NCI-H226 (cell line): Measurements from ENCODE around the gene MELTF.
"Not testable (repeated sequence)": the region's sequence is repeated elsewhere in the genome, so short reads cannot be mapped to it uniquely, and the experiment has no call there.

ENCODE experiments used
- DNase-seq: peaks from one replicate; pipeline ENCODE4 v3.0.0-alpha.2; 2015

MELTF gene

GRCh38 chr3:197029511-197030167 is at the start of gene MELTF:
Gene MELTF, minus strand, starts transcription at chr3:197029817. Its CDS starts 115 bp downstream, at chr3:197029702.
- DNase-seq, result peak; percentile 84

DNA sequence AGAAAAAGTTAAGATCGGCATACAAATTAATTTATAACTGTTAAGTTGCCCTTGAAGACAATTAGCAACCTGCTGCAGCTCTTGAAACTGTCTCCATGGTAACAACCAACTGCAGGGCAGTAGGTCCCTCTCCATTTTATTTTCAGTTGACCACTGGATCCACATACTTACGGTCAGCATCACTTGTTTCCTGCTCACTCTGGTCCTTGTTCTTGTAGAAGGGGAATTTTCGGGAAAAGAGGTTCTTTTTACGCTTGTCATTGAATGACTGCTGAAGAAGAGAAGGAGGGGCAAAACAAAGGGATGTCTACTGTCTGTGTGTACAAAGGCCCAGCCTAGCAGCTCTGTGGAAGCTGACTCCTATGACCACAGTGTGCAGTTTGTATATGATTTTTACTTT is 46.8 kb upstream of the MELTF start:
- no peak for DNase-seq

DNA sequence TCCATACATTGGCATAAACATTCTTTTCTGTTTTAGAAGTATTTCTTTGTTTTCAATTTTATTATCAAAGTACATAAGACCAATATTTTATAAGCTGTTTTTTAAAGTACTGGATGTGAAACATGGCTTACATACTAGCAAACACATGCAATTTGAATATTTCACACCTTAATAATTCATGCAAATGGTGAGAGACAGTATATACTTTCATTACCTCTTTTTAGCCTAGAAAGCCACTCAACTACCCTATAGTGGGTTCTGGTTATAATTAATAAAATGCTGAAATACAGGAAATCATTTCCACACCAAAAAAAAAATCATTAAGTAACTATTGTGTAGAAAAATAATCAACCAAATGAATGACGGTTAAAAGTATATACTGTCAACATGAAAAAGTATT is 38.5 kb upstream of the MELTF start:
- DNase-seq, result no peak

DNA sequence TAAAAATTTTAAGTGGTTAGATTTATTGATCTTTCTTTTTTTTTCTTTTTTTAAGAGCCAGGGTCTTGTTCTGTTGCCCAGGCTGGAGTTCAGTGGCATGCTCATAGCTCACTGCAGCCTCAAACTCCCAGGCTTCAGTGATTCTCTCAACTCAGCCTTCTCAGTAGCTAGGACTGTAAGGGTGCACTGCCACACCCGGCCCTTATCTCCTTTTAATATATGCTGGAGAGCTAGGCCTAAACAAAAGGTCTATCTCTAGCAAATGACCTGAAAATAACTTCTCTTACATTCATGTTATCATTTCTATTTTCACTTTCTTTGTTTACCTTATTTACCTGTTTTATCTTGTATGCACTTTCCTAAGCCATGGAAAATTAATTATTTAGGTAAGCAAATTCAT is 35.2 kb upstream of the MELTF start:
- no peak for DNase-seq

GRCh38 chr3:197062446-197062845 is 32.8 kb upstream of the MELTF start:
- no peak for DNase-seq

DNA sequence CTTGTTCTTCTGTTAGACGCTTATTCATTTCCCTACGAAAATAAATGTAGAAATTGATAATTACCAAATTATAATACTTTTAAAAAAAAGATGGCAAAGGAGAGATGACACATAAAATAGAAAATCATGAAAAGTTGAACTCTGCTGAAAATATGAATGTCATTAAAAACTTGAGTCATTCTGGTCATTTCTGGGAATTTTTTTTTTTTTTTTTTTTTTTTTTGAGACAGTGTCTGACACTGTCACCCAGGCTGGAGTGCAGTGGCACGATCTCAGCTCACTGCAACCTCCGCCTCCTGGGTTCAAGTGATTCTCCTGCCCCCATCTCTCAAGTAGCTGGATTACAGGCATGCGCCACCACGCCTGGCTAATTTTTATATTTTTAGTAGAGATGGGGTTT is 22.0 kb upstream of the MELTF start:
- DNase-seq, result not testable (repeated sequence)

GRCh38 chr3:197050511-197050910 is 20.9 kb upstream of the MELTF start:
- DNase-seq, result no peak

DNA sequence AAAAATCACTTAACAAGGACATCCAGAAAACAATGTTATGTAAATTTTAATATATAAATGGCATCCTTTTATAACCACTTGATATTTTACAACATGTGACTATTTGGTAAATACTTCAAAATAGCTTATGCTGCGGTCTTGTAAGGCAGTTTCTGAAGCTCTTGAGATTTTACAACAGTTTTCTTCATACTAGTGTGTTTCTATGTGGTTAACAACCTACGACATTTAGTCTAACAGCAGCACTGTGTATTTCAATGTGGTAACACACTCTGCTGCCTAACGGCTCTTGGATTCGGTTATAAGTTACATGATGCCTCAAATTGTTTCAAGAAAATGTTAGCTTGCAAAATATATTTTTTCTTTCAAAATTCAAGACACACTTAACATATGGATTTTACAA is 12.9 kb upstream of the MELTF start:
- DNase-seq, result no peak

DNA sequence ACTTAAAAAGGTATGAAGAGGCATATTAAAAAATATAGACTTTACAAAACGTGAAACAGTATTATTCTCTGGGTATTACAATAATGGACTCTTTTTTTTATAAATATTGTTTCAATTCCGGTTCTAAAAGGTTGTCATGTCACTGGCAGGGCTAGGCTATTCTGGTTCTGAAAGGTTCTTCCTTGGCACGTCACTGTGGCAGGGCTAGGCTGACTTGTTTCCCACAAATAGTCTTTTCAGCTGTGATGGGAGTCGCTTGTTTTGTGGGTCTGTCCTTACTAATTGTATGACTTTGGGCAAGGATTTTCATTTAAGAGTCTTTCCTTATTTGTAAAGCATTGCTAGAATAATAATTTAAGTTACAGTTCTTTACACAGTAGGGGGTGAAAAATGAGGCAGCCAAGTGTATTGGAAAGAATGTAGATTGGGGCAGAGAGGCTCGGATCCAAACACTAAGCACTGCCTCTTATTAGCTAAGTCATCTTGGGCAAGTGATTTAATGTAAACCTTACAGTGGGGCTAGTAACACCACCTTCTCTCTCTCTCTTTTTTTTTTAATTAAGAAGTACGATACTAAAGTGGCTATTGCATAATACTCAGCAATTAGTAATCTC is 12.4 kb upstream of the MELTF start:
- no peak for DNase-seq

GRCh38 chr3:197040658-197041057 is 11.0 kb upstream of the MELTF start:
- no peak for DNase-seq

DNA sequence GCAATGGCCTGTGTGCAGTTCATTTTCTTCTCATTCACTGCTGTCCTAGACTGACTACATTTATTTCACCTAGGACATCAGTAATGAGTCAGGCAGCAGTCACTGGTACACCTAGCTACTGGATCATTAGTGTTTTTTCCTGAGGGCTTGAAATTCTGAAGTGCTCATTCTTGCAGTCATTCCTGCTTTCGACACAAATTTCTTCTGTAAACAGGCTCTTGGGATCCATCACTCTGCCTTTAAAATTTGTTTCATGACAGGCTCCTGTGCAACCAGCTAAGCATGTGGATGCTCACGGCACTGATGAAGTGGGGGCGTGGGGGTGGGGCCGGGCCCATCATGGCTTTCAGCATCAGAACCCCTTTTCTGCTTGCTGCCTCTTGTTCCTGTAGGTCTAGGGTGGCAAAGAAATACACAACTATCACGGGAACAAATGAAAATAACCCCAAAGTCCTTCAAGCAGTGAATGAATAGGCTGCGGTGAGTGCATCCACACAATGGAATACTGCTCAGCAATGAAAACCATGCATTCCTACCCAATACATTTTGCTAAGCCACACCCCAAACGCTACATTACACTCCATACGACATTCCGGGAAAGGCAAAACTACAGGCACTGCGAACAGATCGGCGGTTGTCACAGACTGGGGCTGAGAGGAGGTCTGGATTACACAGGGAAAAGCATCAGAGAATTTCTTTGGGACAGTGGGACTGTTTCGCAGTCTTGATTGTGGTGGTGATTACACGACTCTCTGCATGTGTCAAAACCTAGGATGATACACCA is 9.3 kb upstream of the MELTF start:
- peak; percentile 37 for DNase-seq

DNA sequence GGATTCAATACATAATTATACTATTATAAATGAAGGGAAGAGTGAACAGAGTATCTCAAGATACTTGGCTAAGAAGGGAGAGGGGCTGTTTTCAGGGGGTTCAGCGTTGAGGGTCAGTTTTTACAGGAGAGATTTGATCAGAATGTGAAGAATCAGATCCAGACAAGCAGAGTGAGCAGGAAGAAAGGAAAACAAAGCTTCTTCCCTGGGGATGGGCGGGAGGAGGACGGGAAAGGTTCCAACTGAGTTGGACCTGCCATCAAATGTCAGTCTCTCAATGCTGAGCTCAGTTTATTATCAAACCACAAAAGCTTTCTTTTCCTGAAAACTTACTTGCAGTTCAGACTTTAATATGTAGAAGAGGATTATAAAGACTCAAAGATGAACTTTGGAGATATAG is 6.0 kb upstream of the MELTF start:
- no peak for DNase-seq

- DNase-seq, result peak; percentile 52
Measured at GRCh38 chr3:197034778-197035177, 5.2 kb upstream of the MELTF start.

- peak; percentile 33 for DNase-seq
Measured at GRCh38 chr3:197033764-197034163, 4.1 kb upstream of the MELTF start.

- DNase-seq, result peak; percentile 100
Measured at GRCh38 chr3:197031315-197032285, 2.0 kb upstream of the MELTF start.

GRCh38 chr3:197030379-197031314 is 1.0 kb upstream of the MELTF start:
- DNase-seq, result peak; percentile 46

DNA sequence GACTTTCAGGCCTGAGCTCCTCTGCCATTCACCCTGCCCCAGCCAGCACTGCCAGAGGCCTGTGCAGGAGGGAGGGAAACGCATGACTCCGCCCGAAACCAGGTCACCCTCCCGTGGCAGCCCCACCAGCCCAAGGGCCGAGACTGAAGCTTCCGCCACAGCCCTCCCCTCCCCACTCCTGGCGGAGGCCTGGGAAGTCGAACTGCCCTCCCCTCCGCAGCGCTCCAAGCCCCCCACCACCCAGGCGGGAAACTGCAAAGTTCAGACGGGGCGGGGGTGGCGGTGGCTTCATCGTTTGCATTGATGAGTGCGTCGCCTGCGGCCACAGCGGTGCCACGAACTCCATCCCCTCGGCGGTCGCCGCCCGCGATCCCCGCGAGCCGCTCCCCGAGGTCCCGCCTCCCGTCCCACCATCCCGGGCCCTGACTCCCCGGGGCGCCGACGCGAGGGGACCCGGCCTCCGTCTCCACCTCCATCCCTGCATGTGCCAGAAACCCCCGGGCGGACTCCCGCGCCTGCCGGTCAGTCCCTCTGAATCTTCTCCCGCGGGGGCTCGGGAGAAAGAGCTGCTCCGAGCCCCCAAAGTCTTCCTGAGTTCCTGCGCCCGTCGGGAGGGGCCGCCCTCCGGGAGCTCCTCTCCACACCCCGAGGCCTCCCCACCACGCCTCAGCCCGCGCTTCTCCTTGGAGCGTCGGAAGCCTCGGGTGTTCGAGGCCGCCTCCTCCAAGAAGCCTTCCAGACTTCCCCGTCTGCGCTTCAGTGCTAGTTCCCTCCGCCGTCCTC is 698 bp downstream of the MELTF start:
- DNase-seq, result peak; percentile 44

DNA sequence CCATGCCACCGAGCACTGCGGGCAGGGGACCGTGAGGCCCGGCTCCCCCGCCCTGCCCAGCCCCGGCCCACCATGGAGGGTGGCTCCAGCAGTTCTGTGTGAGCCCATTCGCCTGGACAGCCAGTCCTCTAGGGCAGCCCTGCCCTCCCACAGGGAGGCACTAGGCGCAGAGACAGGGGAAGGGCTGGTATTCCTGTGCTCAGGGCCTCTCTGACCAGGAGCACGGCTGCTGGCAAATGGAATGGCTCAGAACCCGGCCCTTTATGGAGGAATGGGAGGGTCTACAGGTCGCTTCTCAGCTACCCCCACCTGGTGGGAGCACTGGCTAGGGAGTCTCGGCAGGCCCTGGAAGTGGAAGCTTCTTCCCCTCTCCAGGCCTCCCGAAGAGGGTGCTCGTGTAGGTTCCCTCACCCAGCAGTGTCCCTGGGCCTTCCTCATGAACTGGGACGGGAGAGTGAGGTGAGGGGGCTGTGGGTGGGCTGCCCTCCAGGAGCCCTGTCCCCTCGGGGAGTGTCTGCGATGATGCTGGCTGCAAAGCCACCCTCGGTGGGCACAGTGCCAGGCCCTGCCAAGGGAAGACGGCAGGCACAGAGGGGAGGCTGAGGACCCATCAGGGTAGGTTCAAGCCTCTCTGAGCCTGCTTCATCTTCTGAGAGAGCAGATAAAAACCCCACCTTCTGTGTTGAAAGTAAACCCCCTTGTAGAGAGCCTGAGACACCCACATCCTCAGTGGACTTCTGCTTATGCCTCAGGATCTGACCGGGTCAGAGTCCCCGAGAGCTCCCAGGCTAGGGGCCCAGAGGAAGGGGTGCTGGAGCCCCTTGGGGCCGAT is 1.5 kb downstream of the MELTF start:
- DNase-seq, result no peak

DNA sequence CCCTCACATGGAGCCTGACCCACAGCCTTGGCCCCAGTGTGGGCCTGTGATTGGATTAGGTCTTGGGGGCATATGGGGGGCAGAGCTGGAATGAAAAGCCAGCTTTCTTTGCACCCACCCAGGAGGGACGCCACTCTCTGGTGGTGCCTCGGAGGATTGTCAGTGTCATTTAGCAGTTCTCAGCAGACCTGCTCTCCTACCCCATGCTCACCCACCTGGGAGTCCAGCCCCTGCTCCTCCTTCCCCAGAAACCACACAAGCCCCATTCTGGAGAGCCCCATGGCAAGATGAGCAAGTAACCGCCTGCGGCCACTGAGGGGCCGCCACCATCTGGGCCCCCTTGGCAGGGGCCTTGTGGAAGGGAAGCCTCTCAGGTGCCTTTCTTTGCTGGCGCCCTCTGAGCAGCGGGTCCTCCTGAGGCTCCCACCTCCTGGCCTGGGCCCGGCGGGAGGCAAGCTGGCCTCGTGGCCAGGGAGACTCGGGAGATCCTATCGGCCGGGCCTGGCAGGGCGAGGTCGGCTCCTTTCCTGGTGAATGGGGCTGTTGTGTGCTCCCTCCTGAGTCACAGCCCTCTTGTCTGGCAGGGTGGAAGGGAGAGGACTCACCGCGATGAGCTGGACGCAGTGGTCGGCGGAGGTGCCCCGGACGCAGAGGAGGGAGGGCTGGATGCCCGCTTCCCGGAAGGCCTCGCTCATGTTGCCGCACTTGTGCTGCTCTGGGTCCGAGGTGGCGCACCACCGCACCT is 2.3 kb downstream of the MELTF start:
- DNase-seq, result no peak
